ENCODE data around the gene SNCAIP. TPM values are rescaled to one million over a fixed set of nuclear protein-coding genes. Genes with fewer than 3 reads are reported as not detected.

The SNCAIP gene
- total and polyA plus RNA-seq, 4 donors, result 3.6 to 14.7 (median 9.0) TPM

GRCh38 chr5:122291000-122291901 lies 20.8 kb upstream of the SNCAIP start:
- ATAC-seq (ENCODE audit: low FRiP score) (no peak), DNase-seq (no peak)
- 66 to 69% methylated on average over 7 of the region's 7 CpGs for WGBS, 2 donors
- Histone ChIP-seq H3K36me3 (ENCODE audit: control insufficient read depth in 1 of 2, insufficient read depth in 2 of 2, low read length in 1 of 2) (no peaks in the 10 kb centered on the region), H3K27me3 (ENCODE audit: control insufficient read depth in 1 of 2, insufficient read depth in 2 of 2, low read length in 1 of 2) (no peaks in the 10 kb centered on the region), H3K9me3 (ENCODE audit: control insufficient read depth, low read length) (no peaks in the 10 kb centered on the region), H3K27ac (ENCODE audit: low read depth in 1 of 2, low read length in 2 of 2) (no peak overlapping the region), H3K4me1 (ENCODE audit: control insufficient read depth in 1 of 2, insufficient read depth in 2 of 2, low read length in 2 of 2) (no peaks in the 10 kb centered on the region), H3K4me3 (ENCODE audit: low read length in 2 of 2) (no peak overlapping the region)
- intact Hi-C loops (cut with DNase I), result loop anchor here in 1 of 2 donors (5.0 kb wide), 1 partner anchor 126 kb away; no protein-coding TSS in a partner anchor

GRCh38 chr5:122292332-122292731 lies 19.7 kb upstream of the SNCAIP start:
- Histone ChIP-seq H3K9me3 (ENCODE audit: control insufficient read depth, low read length) (no peaks in the 10 kb centered on the region), H3K4me1 (ENCODE audit: control insufficient read depth in 1 of 2, insufficient read depth in 2 of 2, low read length in 2 of 2) (no peaks in the 10 kb centered on the region), H3K36me3 (ENCODE audit: control insufficient read depth in 1 of 2, insufficient read depth in 2 of 2, low read length in 1 of 2) (no peaks in the 10 kb centered on the region), H3K4me3 (ENCODE audit: low read length in 2 of 2) (no peak overlapping the region), H3K27me3 (ENCODE audit: control insufficient read depth in 1 of 2, insufficient read depth in 2 of 2, low read length in 1 of 2) (no peaks in the 10 kb centered on the region), H3K27ac (ENCODE audit: low read depth in 1 of 2, low read length in 2 of 2) (no peak overlapping the region)
- DNase-seq (no peak), ATAC-seq (ENCODE audit: low FRiP score) (peak; percentile 21)
- intact Hi-C loops (cut with DNase I), result loop anchor here in 1 of 2 donors (5.0 kb wide), 1 partner anchor 125 kb away; no protein-coding TSS in a partner anchor
- WGBS, 2 donors, result 36 to 44% methylated on average over 2 of the region's 2 CpGs

GRCh38 chr5:122295138-122295537 lies 16.9 kb upstream of the SNCAIP start:
- WGBS, 2 donors, result 32 to 39% methylated on average over 2 of the region's 2 CpGs
- H3K27me3 ChIP-seq (ENCODE audit: control insufficient read depth in 1 of 2, insufficient read depth in 2 of 2, low read length in 1 of 2), result no peaks in the 10 kb centered on the region
- no peaks in the 10 kb centered on the region for H3K9me3 ChIP-seq (ENCODE audit: control insufficient read depth, low read length)
- no peaks in the 10 kb centered on the region for H3K36me3 ChIP-seq (ENCODE audit: control insufficient read depth in 1 of 2, insufficient read depth in 2 of 2, low read length in 1 of 2)
- no peaks in the 10 kb centered on the region for H3K4me1 ChIP-seq (ENCODE audit: control insufficient read depth in 1 of 2, insufficient read depth in 2 of 2, low read length in 2 of 2)
- intact Hi-C loops (cut with DNase I), result no loop called here
- H3K27ac ChIP-seq (ENCODE audit: low read depth in 1 of 2, low read length in 2 of 2), result no peak overlapping the region
- no peak for DNase-seq
- peak; percentile 50 for ATAC-seq (ENCODE audit: low FRiP score)
- H3K4me3 ChIP-seq (ENCODE audit: low read length in 2 of 2), result no peak overlapping the region

GRCh38 chr5:122296871-122297270 lies 15.2 kb upstream of the SNCAIP start:
- DNase-seq (no peak), ATAC-seq (ENCODE audit: low FRiP score) (no peak)
- no peak overlapping the region for H3K4me3 ChIP-seq (ENCODE audit: low read length in 2 of 2)
- H3K27me3 ChIP-seq (ENCODE audit: control insufficient read depth in 1 of 2, insufficient read depth in 2 of 2, low read length in 1 of 2), result no peaks in the 10 kb centered on the region
- H3K36me3 ChIP-seq (ENCODE audit: control insufficient read depth in 1 of 2, insufficient read depth in 2 of 2, low read length in 1 of 2), result no peaks in the 10 kb centered on the region
- WGBS, 2 donors, result 88 to 89% methylated on average over 2 of the region's 2 CpGs
- intact Hi-C loops (cut with DNase I), result no loop called here
- H3K9me3 ChIP-seq (ENCODE audit: control insufficient read depth, low read length), result no peaks in the 10 kb centered on the region
- no peak overlapping the region for H3K27ac ChIP-seq (ENCODE audit: low read depth in 1 of 2, low read length in 2 of 2)
- no peaks in the 10 kb centered on the region for H3K4me1 ChIP-seq (ENCODE audit: control insufficient read depth in 1 of 2, insufficient read depth in 2 of 2, low read length in 2 of 2)

GRCh38 chr5:122297587-122298298 lies 14.3 kb upstream of the SNCAIP start:
- 96 to 99% methylated on average over 6 of the region's 6 CpGs for WGBS, 2 donors
- intact Hi-C loops (cut with DNase I), result no loop called here

GRCh38 chr5:122300374-122300773 lies 11.7 kb upstream of the SNCAIP start:
- no peaks in the 10 kb centered on the region for H3K27me3 ChIP-seq (ENCODE audit: control insufficient read depth in 1 of 2, insufficient read depth in 2 of 2, low read length in 1 of 2)
- H3K27ac ChIP-seq (ENCODE audit: low read depth in 1 of 2, low read length in 2 of 2), result no peak overlapping the region
- H3K4me3 ChIP-seq (ENCODE audit: low read length in 2 of 2), result no peak overlapping the region
- no peaks in the 10 kb centered on the region for H3K4me1 ChIP-seq (ENCODE audit: control insufficient read depth in 1 of 2, insufficient read depth in 2 of 2, low read length in 2 of 2)
- 93 to 100% methylated on average over 1 of the region's 1 CpG for WGBS, 2 donors
- intact Hi-C loops (cut with DNase I), result no loop called here
- no peaks in the 10 kb centered on the region for H3K9me3 ChIP-seq (ENCODE audit: control insufficient read depth, low read length)
- ATAC-seq (ENCODE audit: low FRiP score) (no peak), DNase-seq (no peak)
- no peaks in the 10 kb centered on the region for H3K36me3 ChIP-seq (ENCODE audit: control insufficient read depth in 1 of 2, insufficient read depth in 2 of 2, low read length in 1 of 2)

More at GRCh38 chr5:122297587-122298298, 14.3 kb upstream of the SNCAIP start:
- DNase-seq, result no peak
- Histone ChIP-seq H3K36me3 (ENCODE audit: control insufficient read depth in 1 of 2, insufficient read depth in 2 of 2, low read length in 1 of 2) (no peaks in the 10 kb centered on the region), H3K9me3 (ENCODE audit: control insufficient read depth, low read length) (no peaks in the 10 kb centered on the region), H3K27ac (ENCODE audit: low read depth in 1 of 2, low read length in 2 of 2) (no peak overlapping the region), H3K4me1 (ENCODE audit: control insufficient read depth in 1 of 2, insufficient read depth in 2 of 2, low read length in 2 of 2) (no peaks in the 10 kb centered on the region), H3K27me3 (ENCODE audit: control insufficient read depth in 1 of 2, insufficient read depth in 2 of 2, low read length in 1 of 2) (no peaks in the 10 kb centered on the region), H3K4me3 (ENCODE audit: low read length in 2 of 2) (no peak overlapping the region)
- no peak for ATAC-seq (ENCODE audit: low FRiP score)

- WGBS, 2 donors, result 44 to 54% methylated on average over 2 of the region's 2 CpGs
- Histone ChIP-seq H3K4me1 (ENCODE audit: control insufficient read depth in 1 of 2, insufficient read depth in 2 of 2, low read length in 2 of 2) (no peaks in the 10 kb centered on the region), H3K4me3 (ENCODE audit: low read length in 2 of 2) (no peak overlapping the region), H3K27ac (ENCODE audit: low read depth in 1 of 2, low read length in 2 of 2) (no peak overlapping the region), H3K36me3 (ENCODE audit: control insufficient read depth in 1 of 2, insufficient read depth in 2 of 2, low read length in 1 of 2) (no peaks in the 10 kb centered on the region), H3K27me3 (ENCODE audit: control insufficient read depth in 1 of 2, insufficient read depth in 2 of 2, low read length in 1 of 2) (no peaks in the 10 kb centered on the region), H3K9me3 (ENCODE audit: control insufficient read depth, low read length) (no peaks in the 10 kb centered on the region)
- DNase-seq (no peak), ATAC-seq (ENCODE audit: low FRiP score) (no peak)
- intact Hi-C loops (cut with DNase I), result no loop called here
These were observed 11.0 kb upstream of the SNCAIP start for GRCh38 chr5:122301016-122301415.

GRCh38 chr5:122304471-122305215 lies 7.4 kb upstream of the SNCAIP start:
- 87 to 90% methylated on average over 2 of the region's 2 CpGs for WGBS, 2 donors
- no peak for DNase-seq
- no peak for ATAC-seq (ENCODE audit: low FRiP score)
- Histone ChIP-seq H3K36me3 (ENCODE audit: control insufficient read depth in 1 of 2, insufficient read depth in 2 of 2, low read length in 1 of 2) (no peaks in the 10 kb centered on the region), H3K4me3 (ENCODE audit: low read length in 2 of 2) (no peak overlapping the region), H3K4me1 (ENCODE audit: control insufficient read depth in 1 of 2, insufficient read depth in 2 of 2, low read length in 2 of 2) (no peaks in the 10 kb centered on the region), H3K27me3 (ENCODE audit: control insufficient read depth in 1 of 2, insufficient read depth in 2 of 2, low read length in 1 of 2) (no peaks in the 10 kb centered on the region), H3K9me3 (ENCODE audit: control insufficient read depth, low read length) (no peaks in the 10 kb centered on the region), H3K27ac (ENCODE audit: low read depth in 1 of 2, low read length in 2 of 2) (no peak overlapping the region)
- intact Hi-C loops (cut with DNase I), result no loop called here

Data from aorta (tissue), 5 donors.